ENCODE data around the gene RARB.

RARB gene

GRCh38 chr3:25403968-25404367 is 24.1 kb upstream of the RARB start (continued):
- TF ChIP-seq ZNF184 (tag by site-specific recombination; IDR thresholded peaks at IDR 0.05) = no peak
- TF ChIP-seq ZNF555 (tag by site-specific recombination; conservative IDR thresholded peaks at IDR 0.05) = no peak
- TF ChIP-seq INSM2 (tag by site-specific recombination; IDR thresholded peaks at IDR 0.05) = no peak
- no peak for TF ChIP-seq ZNF777 (tag by site-specific recombination; IDR thresholded peaks at IDR 0.05; ENCODE audit: borderline replicate concordance)
- TF ChIP-seq ZNF404 (tag by site-specific recombination; IDR thresholded peaks at IDR 0.05) = no peak
- TF ChIP-seq ZNF2 (tag by site-specific recombination; IDR thresholded peaks at IDR 0.05) = no peak
- TF ChIP-seq ZNF394 (tag by site-specific recombination; IDR thresholded peaks at IDR 0.05; ENCODE audit: borderline replicate concordance) = no peak
- TF ChIP-seq ZNF324 (tag by site-specific recombination; IDR thresholded peaks at IDR 0.05) = no peak
- no peak for TF ChIP-seq SP7 (tag by site-specific recombination; IDR thresholded peaks at IDR 0.05)
- no peak for TF ChIP-seq ELK4 (IDR thresholded peaks at IDR 0.05; ENCODE audit: borderline replicate concordance, low read depth, low read length)

GRCh38 chr3:25404569-25404968 is 23.5 kb upstream of the RARB start:
- ChIA-PET CTCF (no interaction called here), POLR2A (interaction anchor here (0.6 kb wide), 1 partner anchor 171 kb away, joined by 5 read pairs; no protein-coding TSS in a partner anchor)
- TF ChIP-seq ZNF621 (tag by site-specific recombination; IDR thresholded peaks at IDR 0.05) (no peak), BCL11B (tag by site-specific recombination; IDR thresholded peaks at IDR 0.05; ENCODE audit: low read depth) (no peak), ZNF76 (tag by site-specific recombination; IDR thresholded peaks at IDR 0.05; ENCODE audit: borderline replicate concordance, low read depth) (no peak), REST (tag by site-specific recombination; IDR thresholded peaks at IDR 0.05) (no peak), TRIM28 (IDR thresholded peaks at IDR 0.05; ENCODE audit: borderline replicate concordance, low read length) (no peak)
- Histone ChIP-seq H3K27ac (ENCODE audit: extremely low read depth, low read depth, low read length) (no peak overlapping the region), H3K36me3 (ENCODE audit: control insufficient read depth in 2 of 2, insufficient read depth in 1 of 2, low read length in 2 of 2) (no peaks in the 10 kb centered on the region), H3K9me3 (ENCODE audit: control insufficient read depth, insufficient read depth, low read depth, low read length) (no peaks in the 10 kb centered on the region), H3K4me3 (ENCODE audit: low read depth, low read length) (no peak overlapping the region), H3K4me1 (ENCODE audit: control insufficient read depth, insufficient read depth, low read length) (no peaks in the 10 kb centered on the region)

- H3K4me3 ChIP-seq (ENCODE audit: low read depth, low read length) = no peak overlapping the region
- no peaks in the 10 kb centered on the region for H3K4me1 ChIP-seq (ENCODE audit: control insufficient read depth, insufficient read depth, low read length)
- ChIA-PET POLR2A (no interaction called here), CTCF (no interaction called here)
- H3K27ac ChIP-seq (ENCODE audit: extremely low read depth, low read depth, low read length) = no peak overlapping the region
- H3K36me3 ChIP-seq (ENCODE audit: control insufficient read depth in 2 of 2, insufficient read depth in 1 of 2, low read length in 2 of 2) = no peaks in the 10 kb centered on the region
- H3K9me3 ChIP-seq (ENCODE audit: control insufficient read depth, insufficient read depth, low read depth, low read length) = no peaks in the 10 kb centered on the region
- TF ChIP-seq ZNF155 (tag by site-specific recombination; IDR thresholded peaks at IDR 0.05) (no peak), ZNF169 (tag by site-specific recombination; IDR thresholded peaks at IDR 0.05) (no peak), ZNF140 (tag by site-specific recombination; IDR thresholded peaks at IDR 0.05) (no peak), ZNF837 (tag by site-specific recombination; IDR thresholded peaks at IDR 0.05) (no peak), IKZF3 (tag by site-specific recombination; IDR thresholded peaks at IDR 0.05) (no peak), ZNF571 (tag by site-specific recombination; IDR thresholded peaks at IDR 0.05) (no peak), REST (tag by site-specific recombination; IDR thresholded peaks at IDR 0.05) (no peak), ZNF76 (tag by site-specific recombination; IDR thresholded peaks at IDR 0.05; ENCODE audit: borderline replicate concordance, low read depth) (no peak), ZSCAN30 (tag by site-specific recombination; IDR thresholded peaks at IDR 0.05) (no peak), ZNF214 (tag by site-specific recombination; IDR thresholded peaks at IDR 0.05; ENCODE audit: borderline replicate concordance) (no peak), ZNF354C (tag by site-specific recombination; IDR thresholded peaks at IDR 0.05; ENCODE audit: borderline replicate concordance, low read depth) (no peak), ZNF433 (tag by site-specific recombination; IDR thresholded peaks at IDR 0.05; ENCODE audit: low read depth) (no peak), RBAK (tag by site-specific recombination; IDR thresholded peaks at IDR 0.05) (no peak)
Observed at GRCh38 chr3:25405335-25405734, 22.7 kb upstream of the RARB start.
